ENCODE data around the gene PTGFRN. TPM values are rescaled to one million over a fixed set of nuclear protein-coding genes. Genes with fewer than 3 reads are reported as not detected.

PTGFRN gene
- total RNA-seq, 2 experiments from 2014 or later = 0.79 to 1.3 TPM

DNA sequence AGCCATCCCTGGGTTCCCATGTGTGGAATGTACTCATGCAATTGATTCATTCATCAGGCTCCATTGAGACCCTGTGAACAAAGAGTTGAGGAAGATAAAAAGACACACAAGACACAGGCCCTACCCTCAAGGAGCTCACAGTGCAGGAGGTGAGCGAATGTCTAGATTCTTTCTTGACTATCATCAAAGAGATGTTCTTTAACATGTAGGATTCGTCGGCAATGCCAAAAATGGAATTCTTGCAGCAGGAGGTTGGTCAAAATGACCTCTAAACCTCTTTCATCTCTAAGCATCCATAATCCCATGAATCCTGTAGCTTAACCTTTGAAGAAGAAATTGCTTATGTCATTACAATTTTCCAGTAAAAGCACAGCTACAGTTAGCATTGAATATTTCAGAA is 122.5 kb downstream of the PTGFRN start:
- Mint-ChIP-seq H3K9me3 (no peaks in the 10 kb centered on the region), H3K4me3 (no peak overlapping the region), H3K4me1 (peaks cover 2% of the 10 kb centered on the region), H3K36me3 (ENCODE audit: low read depth) (peaks cover 5% of the 10 kb centered on the region), H3K27ac (no peak overlapping the region), H3K27me3 (no peaks in the 10 kb centered on the region)
- DNase-seq = no peak
- POLR2A ChIA-PET = no interaction called here
- CTCF ChIA-PET = no interaction called here

DNA sequence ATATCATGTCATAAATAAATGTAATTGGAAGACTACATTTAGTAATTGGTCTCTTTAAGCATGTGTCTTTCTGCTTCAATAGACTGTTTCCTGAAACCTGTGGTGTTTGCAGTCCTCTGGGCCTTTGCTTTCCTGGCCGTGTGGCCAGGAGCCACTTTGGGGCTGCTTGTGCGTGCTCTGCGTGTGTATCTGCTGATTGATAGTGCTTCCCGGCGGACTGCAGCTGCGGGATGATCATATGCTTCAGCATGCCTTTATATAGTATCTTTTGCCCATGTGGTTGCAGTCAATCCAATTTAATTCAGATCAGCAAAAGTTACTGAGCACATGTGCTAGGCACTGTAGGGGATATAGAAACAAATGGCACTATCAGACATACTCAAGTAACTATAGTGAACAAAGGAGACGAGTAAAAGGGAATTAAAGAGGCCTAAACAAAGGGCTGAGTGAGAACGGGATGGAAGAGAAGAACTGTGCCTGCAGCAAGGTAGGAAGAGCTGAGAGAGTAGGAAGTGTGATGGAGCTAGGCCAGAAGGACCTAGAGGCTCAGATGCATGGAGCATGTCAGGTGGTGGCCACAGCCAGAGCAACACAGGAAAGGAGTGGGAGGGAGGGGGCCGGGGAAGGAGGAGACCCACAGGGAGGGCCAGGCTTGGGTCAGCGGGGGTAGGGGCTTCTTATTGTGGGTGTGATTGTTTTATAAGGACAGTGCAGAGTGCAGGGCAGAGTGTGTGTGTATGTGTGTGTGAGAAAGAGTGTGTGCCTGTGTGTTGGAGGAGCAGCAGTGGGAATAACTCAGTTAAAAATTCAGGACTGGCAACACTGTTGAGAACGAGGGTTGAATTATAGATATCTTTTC is 123.2 kb downstream of the PTGFRN start:
- CTCF ChIA-PET = no interaction called here
- H3K36me3 Mint-ChIP-seq (ENCODE audit: low read depth) = peaks cover 7% of the 10 kb centered on the region
- H3K27me3 Mint-ChIP-seq = no peaks in the 10 kb centered on the region
- no peak overlapping the region for H3K4me3 Mint-ChIP-seq
- POLR2A ChIA-PET = no interaction called here
- no peak for DNase-seq
- peaks cover 2% of the 10 kb centered on the region for H3K4me1 Mint-ChIP-seq
- no peaks in the 10 kb centered on the region for H3K9me3 Mint-ChIP-seq
- no peak overlapping the region for H3K27ac Mint-ChIP-seq

DNA sequence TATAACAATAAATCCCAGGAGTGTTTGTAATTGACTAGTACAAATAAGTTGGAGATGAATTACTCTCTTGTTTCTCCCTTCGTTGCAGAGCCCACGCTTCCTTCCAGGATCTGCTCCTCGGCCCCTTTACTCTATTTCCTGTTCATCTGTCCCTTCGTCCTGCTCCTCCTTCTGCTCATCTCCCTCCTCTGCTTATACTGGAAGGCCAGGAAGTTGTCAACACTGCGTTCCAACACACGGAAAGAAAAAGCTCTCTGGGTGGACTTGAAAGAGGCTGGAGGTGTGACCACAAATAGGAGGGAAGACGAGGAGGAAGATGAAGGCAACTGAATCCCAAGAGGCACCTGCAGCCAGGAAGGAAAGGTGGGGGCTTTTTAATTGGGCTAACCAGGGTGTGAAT is 124.1 kb downstream of the PTGFRN start:
- Mint-ChIP-seq H3K27me3 (no peaks in the 10 kb centered on the region), H3K27ac (no peak overlapping the region), H3K9me3 (no peaks in the 10 kb centered on the region), H3K4me1 (peaks cover 2% of the 10 kb centered on the region), H3K36me3 (ENCODE audit: low read depth) (peaks cover 7% of the 10 kb centered on the region), H3K4me3 (no peak overlapping the region)
- ChIA-PET CTCF (no interaction called here), POLR2A (no interaction called here)
- DNase-seq = no peak

DNA sequence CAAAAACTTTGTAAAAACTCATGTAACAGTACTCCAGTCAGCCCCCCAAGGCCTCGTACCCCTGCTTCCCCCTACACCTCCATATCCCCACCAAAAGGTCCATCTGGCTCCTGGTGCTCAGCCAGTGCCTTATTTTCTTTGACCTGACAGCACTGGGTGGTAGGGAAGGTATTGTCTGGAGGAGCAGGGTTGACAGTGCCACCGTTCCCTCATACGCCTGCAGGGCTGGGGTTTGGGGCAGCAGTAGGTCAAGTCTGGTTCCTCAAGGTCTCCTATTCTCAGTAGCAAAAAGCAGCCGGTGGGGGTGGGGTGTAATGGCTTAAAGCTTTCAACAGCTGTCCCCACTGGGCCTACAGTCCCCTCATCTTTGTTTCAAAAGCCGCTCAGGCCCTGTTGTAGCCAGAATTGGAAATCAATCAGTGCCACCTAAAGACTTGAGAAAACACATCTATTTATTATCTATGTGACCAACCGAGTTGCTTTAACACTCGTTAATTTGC is 125.1 kb downstream of the PTGFRN start:
- Mint-ChIP-seq H3K4me3 (no peak overlapping the region), H3K9me3 (no peaks in the 10 kb centered on the region), H3K27ac (no peak overlapping the region), H3K27me3 (no peaks in the 10 kb centered on the region), H3K36me3 (ENCODE audit: low read depth) (peaks cover 7% of the 10 kb centered on the region), H3K4me1 (peaks cover 2% of the 10 kb centered on the region)
- POLR2A ChIA-PET = no interaction called here
- CTCF ChIA-PET = no interaction called here
- no peak for DNase-seq

DNA sequence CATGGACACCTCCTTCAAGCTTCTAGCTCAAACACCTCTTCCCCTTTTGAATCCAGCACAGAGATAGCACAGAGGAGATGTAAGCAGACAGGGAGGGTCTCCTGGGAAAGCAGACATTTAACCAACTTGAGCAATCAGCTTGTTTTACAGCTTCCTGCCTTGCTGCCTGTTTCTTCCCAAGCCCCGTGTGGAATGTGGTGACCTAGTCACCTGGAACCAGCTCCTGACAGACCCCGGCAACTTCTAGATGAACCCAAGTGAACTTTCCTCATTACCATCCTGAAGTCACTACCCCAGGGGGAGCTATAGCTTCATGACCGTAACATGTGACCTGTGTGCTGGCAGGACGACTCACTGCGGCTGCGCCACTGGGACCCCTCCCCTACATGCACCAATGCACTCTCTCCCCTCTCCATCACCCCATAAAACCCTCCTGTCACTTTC is 126.3 kb downstream of the PTGFRN start:
- Mint-ChIP-seq H3K4me3 (no peak overlapping the region), H3K4me1 (no peaks in the 10 kb centered on the region), H3K27ac (no peak overlapping the region), H3K36me3 (ENCODE audit: low read depth) (peaks cover 6% of the 10 kb centered on the region), H3K27me3 (no peaks in the 10 kb centered on the region), H3K9me3 (no peaks in the 10 kb centered on the region)
- ChIA-PET CTCF (no interaction called here), POLR2A (no interaction called here)
- no peak for DNase-seq

DNA sequence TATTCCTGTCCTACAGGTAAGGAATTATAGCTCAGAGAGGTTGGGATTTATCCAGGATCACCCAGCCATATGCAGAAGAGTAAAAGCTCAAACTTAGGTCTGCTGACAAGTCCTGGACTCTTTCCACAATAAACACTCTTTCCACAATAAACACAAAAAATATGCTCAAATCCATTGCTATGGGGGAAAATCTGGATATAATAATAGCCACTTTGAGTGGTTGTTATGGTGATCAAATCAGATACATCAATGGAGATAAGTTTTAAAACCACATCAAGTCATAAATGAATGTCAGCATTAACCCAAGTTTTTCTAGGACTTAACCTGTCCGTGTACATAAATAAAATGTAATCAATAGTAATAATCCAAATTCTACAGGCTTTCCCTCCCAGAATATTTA is 128.1 kb downstream of the PTGFRN start:
- Mint-ChIP-seq H3K4me3 (no peak overlapping the region), H3K4me1 (no peaks in the 10 kb centered on the region), H3K9me3 (no peaks in the 10 kb centered on the region), H3K27me3 (no peaks in the 10 kb centered on the region), H3K27ac (no peak overlapping the region), H3K36me3 (ENCODE audit: low read depth) (peaks cover 7% of the 10 kb centered on the region)
- POLR2A ChIA-PET = no interaction called here
- DNase-seq = no peak
- CTCF ChIA-PET = interaction anchor here (1.1 to 1.3 kb wide), 2 partner anchors 8 to 9 kb away, joined by 4 to 5 read pairs; no protein-coding TSS in a partner anchor

DNA sequence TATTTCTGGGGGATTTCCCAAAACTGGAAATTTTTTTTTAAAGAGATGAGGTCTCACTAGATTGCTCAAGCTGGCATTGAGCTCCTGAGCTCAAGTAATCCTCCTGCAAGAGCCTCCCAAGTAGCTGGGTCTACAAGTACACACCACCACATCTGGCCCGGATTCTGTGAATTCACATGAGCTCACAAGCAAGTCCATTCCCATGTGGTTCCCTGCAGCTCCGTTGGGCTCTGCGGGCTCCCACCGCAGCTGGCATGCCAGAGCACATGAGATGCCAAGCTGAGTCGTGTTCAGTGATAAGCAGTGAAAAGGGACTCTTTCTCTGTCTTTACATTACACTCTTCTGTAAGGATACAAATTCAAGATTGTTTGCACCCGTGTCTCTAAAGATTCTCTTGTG is 128.5 kb downstream of the PTGFRN start:
- Mint-ChIP-seq H3K4me1 (no peaks in the 10 kb centered on the region), H3K36me3 (ENCODE audit: low read depth) (peaks cover 12% of the 10 kb centered on the region), H3K27me3 (no peaks in the 10 kb centered on the region), H3K27ac (no peak overlapping the region), H3K4me3 (no peak overlapping the region), H3K9me3 (no peaks in the 10 kb centered on the region)
- ChIA-PET CTCF (interaction anchor here (1.1 to 1.3 kb wide), 2 partner anchors 8 to 10 kb away, joined by 4 to 5 read pairs; no protein-coding TSS in a partner anchor), POLR2A (no interaction called here)
- no peak for DNase-seq

Other genes starting within 250 kb of the PTGFRN start
- under 1 TPM; 0.35 to 0.77 TPM for gene IGSF3, start 242.2 kb upstream of the PTGFRN start, total RNA-seq
- gene CD2, start 155.5 kb upstream of the PTGFRN start, total RNA-seq = 100 to 1,000 TPM; 206 to 258 TPM
- 1 to 10 TPM; 3.4 to 4.2 TPM for gene CD101, start 91.8 kb downstream of the PTGFRN start, total RNA-seq
- 100 to 1,000 TPM; 123 to 133 TPM for gene TTF2, start 150.4 kb downstream of the PTGFRN start, total RNA-seq
- gene TRIM45, start 211.8 kb downstream of the PTGFRN start, total RNA-seq = under 1 TPM; 0.33 to 0.47 TPM